Fibroblast of the conjunctiva (primary cell): ENCODE results near the gene TCN2.
"Not testable (repeated sequence)": the region's sequence is repeated elsewhere in the genome, so short reads cannot be mapped to it uniquely, and the experiment has no call there.

Source experiments
- DNase-seq: peaks from one replicate; pipeline ENCODE4 v3.0.0-alpha.2; 2010; ENCODE audit warnings: low read depth

TCN2 gene

DNA sequence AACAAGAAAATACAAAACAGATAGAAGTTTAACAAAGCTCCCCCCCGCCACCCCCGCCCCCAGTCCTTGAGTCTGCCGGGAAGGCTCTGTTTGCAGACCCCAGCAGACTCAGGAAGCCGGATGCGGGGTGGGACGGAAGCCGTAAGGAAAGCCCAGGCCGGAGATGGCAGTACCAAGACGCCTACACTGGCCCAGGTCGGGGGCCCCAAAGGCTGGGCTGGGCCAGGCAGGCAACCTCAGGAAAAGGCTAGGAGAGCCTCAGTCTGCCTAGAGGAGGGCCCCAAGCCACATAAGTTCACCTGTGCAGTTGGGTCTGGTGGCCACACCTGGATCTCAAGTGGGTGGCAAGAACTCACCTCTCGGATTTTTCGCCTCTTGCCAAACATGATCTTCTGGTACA, 28.5 kb upstream of the TCN2 start:
- no peak for DNase-seq

DNA sequence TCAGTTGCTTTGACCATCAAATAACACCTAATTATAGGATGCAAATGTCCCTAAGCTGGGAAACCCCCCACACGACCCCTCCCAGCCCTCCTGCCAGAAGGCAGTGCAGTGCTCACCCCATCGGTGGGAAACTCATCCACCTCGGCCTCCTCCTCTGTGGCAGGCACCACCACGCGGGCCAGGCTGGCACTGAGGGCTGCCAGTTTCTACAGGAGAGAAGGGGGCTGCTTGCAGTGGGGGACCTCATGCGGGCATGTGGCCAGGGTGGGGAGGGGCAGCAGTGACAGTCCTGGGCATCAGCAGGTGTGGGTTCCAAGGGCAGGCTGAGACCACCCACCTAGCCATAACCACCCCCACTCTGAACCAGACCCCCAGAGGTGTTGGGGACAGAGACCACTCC, 26.1 kb upstream of the TCN2 start:
- DNase-seq = no peak

DNA sequence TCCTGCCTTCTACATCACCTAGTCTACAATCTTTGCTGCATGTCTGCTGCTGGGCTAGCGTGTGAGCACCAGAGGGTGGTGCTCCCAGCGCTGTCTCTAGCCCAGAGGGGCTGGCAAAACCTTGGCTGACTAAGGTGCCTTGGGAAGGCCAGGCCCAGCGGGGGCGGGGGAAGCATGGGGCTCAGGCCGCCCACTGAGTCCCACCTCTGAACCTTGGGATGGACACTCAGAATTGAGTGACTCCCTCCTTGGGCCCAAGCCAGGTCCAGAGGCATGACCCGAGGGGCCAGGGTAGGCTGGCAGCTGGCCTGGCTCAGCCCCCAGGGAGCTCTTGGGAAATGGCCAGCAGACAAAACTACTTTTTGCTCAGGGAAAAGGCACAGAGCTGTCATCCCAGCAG, 24.9 kb upstream of the TCN2 start:
- no peak for DNase-seq

- no peak for DNase-seq
Observed at GRCh38 chr22:30582788-30583545, 24.0 kb upstream of the TCN2 start.

DNA sequence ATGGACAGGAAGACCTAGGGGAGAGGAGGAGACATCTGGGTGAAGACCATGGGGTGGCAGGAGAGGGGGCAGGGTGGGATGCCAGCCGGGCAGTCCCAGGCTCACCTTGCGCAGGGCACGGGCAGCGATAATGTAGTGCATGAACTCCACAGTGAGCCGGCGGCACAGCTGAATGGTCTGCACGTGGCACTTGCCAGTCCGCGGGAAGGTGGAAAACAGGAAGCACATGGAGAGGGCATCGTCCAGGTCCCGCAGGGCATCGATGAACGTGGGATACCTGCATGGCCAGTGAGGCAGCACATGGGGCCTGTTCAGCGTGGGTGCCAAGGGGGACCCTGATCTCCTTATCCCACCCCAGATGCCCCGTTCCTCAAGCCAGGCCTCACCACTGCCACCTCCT, 22.5 kb upstream of the TCN2 start:
- no peak for DNase-seq

DNA sequence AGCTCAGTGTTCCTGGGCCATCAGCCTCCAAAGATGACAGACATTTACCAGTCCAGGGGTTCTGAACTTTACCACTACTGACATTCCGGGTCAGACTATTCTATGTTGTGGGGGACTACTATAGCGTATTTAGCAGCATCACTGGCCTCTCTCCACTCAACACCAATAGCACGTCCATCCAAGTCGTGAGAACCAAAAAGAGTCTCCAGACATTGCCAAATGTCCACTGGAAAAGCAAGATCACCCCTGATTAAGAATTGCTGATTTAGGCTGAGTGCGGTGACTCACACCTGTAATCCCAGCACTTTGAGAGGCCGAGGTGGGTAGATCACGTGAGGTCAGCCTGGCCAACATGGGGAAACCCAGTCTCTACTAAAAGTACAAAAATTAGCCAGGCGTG, 20.6 kb upstream of the TCN2 start:
- no peak for DNase-seq

DNA sequence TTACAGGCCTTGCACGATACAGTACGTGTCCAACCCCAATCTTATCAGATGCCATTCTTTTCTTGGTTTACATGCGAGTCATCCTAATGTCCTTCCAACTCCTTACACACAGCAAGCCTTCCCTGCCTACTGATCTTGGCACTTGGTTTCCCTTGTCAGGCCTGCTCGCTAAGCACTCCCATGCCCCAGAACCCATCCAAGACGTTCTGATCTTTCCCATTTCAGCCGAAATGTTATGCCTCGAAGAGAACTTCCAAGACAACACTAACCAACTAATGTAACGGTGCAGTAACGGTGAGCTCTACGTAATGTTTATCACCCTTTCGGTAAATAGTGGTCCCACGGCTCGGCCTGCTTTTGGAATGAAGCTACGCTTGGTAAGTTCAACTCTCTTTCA, 15.8 kb upstream of the TCN2 start:
- no peak for DNase-seq

DNA sequence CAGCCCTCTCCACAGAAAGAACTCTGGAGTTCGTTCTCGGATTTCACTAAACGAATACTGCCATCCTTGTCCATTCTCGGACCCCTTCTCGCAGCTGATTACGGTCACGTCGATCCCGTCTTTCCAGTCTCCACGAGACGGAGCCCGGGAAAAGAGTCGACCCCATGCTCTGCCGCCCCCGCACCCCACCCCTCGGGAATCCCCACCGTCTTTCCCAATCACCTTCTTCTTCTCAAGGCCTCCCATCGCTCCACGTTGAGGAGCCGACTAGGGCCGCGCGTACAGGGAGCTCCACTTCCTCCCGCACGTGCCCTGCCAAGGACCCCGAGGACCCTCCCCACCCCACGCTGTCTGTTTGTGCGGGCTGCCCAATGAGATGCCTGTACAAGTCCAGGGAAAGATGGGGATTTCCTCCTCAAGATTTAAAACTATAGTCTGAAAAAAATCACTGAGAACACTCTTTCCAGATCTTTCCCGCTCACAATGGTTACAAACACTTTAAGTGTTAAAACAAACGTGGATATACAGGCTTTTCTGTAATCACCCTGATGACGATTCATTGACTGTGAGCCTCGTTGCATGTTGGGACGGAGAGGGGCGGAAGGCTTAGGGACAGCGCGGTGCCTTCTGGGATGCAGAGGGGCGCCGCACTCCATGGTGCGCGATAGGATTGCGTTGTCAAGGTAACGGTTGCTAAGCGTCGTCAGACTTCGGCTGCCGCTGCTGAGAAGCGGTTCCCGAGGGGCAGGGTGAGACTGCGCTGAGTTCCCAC, 15.2 kb upstream of the TCN2 start, which contains the start of gene PES1:
PES1 (minus strand) TSS at position 323 of the 772 bp plus-strand sequence; CDS start at position 246, 77 bp downstream.
- peak; percentile 98 for DNase-seq

- not testable (repeated sequence) for DNase-seq
Observed at GRCh38 chr22:30592360-30592713, 14.6 kb upstream of the TCN2 start.

DNA sequence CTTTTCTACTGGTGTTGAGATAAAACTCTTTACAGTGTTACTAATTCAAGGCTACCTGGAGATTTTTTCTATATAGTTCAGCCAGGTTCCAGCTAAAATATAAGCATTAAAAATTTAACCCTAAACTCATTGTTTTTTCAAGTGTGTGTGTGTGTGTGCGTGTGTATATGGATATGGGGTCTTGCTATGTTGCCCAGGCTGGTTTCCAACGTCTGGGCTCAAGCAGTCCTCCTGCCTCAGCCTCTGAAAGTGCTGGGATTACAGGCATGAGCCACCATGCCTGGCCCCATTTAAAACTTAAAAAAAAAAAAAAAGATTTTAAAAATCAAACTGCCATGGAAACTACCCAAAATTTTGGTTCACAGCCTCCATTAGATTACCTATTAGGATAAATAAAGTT, 10.8 kb upstream of the TCN2 start:
- no peak for DNase-seq

GRCh38 chr22:30596886-30597285, 10.1 kb upstream of the TCN2 start:
- no peak for DNase-seq

DNA sequence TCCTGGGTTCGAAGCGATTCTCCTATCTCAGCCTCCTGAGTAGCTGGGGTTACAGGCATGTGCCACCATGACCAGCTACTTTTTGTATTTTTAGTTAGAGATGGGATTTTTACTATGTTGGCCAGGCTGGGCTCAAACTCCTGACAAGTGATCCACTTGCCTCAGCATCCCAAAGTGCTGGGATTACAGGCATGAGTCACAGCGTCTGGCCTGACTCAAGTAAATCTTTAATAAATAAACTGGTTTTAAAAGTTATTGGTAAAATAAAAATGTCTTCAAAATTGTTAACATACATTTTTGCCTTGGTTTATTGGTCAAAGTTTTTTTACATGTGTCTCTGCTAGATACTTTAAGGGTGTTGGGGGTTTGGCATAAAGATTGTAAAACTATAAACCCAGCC, 8.0 kb upstream of the TCN2 start:
- DNase-seq = no peak

- DNase-seq = no peak
Observed at GRCh38 chr22:30600921-30601320, 6.1 kb upstream of the TCN2 start.

GRCh38 chr22:30601464-30601863, 5.5 kb upstream of the TCN2 start:
- no peak for DNase-seq

DNA sequence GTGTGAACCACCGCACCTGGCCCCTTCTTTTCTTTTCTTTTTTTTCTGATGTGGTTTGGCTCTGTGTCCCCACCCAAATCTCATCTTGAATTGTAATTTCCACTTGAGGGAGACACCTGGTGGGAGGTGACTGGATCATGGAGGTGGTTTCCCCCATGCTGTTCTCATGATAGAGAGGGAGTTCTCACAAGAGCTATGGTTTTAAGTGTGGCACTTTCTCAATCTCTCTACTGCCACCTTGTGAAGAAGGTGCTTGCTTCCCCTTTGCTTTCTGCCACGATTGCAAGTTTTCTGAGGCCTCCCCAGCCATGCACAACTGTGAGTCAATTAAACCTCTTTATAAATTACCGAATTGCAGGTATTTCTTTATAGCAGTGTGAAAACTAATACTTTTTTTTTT, 4.9 kb upstream of the TCN2 start:
- no peak for DNase-seq

DNA sequence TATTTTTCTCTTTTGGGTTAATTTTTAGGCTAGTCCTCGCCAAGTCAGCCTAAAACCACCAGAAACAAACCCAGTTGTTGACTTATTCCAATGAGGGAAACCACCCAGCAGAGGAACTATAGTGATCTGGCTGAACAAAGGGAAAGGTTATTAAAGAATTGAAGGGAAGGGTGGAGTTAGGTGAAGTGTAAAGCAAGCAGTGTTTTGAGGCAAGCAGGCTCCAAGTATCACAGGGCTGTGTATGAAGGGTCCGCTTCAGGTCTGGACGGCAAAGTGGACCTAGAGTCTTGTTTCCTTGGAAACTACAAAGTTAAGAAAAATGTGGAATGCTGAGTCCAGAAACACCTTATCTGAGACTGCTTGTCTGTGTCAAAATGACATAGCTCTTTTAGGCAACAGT, 3.2 kb upstream of the TCN2 start:
- no peak for DNase-seq

DNA sequence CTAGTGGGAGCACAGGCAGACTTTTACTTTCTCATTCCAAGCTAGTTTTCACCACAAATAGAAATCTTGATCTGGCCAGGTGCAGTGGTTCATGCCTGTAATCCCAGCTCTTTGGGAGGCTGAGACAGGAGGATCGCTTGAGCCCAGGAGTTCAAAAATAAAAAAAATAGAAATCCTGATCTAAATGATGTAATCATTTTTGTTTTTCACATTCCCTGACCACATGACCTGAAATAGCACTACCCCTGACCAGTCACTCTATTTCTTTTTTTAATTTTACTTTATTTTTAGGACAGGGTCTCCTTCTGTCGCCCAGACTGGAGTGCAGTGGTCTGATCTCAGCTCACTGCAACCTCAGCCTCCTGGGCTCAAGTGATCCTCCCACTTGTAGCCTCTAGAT, 2.3 kb upstream of the TCN2 start:
- DNase-seq = no peak

DNA sequence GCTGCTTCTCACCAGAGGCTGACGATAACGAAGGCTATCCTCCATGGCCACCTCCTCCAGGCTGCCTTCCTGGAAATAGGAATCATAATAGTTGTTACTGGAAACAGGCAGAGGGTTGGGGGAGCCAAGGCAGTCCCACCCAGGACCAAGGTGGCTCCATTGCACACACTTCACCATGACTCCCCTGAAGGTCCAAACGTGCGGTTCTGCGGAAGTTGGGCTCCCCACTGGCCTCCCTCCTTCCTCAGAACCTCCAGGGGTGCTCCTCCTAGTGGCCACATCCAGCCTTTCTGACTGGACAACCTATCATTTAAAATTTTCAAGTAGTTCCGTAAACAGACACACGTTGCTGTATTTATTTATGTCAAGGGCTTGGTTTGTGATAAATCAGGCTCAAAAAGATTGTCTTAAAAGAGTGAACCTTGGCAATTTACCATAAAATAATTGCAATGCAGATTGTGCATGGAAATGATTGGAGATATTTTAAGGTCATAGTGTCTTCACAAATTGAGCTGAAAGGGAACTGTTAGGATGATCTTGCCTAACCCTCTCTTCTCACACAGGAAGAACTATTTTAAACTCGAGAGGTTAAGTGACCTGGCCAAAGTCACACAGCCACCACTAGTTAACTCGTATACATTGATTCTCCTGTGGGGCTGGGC, 1.4 kb upstream of the TCN2 start:
- no peak for DNase-seq

DNA sequence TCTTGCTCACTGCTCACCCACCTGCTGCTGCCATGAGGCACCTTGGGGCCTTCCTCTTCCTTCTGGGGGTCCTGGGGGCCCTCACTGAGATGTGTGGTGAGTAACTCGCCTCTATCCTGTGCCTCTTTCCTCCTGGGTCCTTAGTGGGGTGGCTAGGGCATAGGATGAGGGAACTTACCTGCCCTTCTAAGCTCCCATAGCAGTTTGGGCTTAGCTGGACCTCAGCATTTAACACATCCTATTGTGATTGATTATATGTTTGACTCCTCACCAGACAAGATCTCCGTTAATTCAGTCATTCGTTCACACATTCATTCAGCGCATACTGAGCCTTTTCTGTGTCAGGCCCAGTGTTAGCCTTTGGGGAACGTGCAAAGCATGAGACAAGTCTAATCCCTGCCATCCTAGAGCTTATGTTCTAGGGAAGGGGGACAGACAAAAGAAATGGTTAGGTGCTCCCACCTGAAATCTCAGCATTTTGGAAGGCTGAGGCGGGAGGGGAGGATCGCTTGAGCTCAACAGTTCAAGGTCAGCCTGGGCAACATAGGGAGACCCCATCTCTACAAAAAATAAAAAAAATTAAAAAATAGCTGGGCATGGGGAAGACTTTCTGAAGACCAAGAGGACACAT, 441 bp downstream of the TCN2 start:
- DNase-seq = no peak

GRCh38 chr22:30607939-30608338, 965 bp downstream of the TCN2 start:
- no peak for DNase-seq

- DNase-seq = peak; percentile 49
Observed at GRCh38 chr22:30609260-30610185, 2.5 kb downstream of the TCN2 start.

DNA sequence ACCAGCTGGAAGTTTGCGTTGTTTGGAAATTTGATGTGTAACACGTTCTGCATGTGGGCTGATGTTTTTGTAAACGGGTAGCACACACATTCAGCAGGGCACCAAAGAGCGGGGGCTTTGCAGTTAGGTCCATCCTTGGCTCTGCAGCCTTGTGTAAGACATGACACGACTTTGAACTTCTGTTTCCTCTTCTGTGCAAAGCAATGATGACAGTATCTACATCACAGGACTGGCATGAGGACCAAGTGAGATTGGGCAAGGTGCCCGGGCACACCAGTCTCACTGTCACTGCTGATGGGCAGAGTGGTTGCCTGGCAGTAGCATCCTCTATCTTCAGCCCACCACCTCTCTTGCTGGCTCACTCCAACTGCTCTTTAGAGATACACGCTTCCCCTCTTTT, 3.3 kb downstream of the TCN2 start:
- DNase-seq = no peak
